GM15510 (cell line): ENCODE results near the gene ZMYND10.

ENCODE experiments used
- POLR2A ChIP-seq: IDR thresholded peaks from 3 replicates; pipeline ENCODE4 v1.6.1; 2011; ENCODE audit warnings: borderline replicate concordance; ENCODE audit not compliant: insufficient read length; ENCODE audit errors: extremely low read depth

The ZMYND10 gene

GRCh38 chr3:50375258-50375931 lies 29.9 kb upstream of the ZMYND10 start:
- no peak for TF ChIP-seq POLR2A

DNA sequence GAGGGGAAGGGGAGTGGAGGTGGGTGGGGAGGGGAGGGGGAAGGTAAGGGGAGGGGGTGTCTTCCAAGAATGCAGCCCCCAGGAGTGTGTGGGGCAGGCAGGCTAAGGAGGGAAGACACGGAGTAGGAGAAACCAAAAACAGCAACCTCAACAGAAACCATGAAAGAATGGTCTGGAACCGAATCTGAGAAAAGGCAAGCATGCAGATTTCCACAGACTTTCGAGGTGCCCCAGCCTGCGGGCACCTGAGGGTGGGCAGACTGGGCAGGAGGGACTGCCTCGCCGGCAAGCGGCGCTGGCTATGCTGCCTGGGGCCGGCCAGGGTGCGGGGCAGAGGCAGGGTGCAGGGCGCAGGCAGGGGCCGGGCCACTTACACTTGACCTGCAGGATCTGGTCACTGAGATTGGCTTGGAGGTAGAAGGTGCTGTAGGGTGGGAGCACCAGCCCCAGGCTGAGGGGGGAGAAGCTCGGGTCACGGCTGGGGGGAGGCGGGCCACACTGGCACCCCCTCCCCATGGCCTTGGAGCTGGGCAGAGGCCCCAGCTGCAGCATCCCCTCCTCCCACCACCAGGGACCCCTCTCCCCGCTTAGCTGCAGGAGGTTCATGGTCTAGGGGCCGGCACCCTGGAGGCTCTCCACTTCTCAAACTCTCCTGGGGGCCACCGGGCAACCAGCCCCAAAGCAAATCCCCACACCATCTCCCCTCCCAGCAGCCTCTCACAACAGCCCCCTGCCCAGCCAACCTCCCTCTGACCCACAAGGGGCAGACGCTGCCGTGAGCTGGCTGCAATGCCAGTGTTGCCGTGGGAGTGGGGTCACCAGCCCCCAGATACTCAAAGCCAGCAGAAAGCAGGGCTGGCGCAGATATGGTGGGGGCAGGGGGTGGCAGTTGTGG lies 29.1 kb upstream of the ZMYND10 start:
- TF ChIP-seq POLR2A = no peak

DNA sequence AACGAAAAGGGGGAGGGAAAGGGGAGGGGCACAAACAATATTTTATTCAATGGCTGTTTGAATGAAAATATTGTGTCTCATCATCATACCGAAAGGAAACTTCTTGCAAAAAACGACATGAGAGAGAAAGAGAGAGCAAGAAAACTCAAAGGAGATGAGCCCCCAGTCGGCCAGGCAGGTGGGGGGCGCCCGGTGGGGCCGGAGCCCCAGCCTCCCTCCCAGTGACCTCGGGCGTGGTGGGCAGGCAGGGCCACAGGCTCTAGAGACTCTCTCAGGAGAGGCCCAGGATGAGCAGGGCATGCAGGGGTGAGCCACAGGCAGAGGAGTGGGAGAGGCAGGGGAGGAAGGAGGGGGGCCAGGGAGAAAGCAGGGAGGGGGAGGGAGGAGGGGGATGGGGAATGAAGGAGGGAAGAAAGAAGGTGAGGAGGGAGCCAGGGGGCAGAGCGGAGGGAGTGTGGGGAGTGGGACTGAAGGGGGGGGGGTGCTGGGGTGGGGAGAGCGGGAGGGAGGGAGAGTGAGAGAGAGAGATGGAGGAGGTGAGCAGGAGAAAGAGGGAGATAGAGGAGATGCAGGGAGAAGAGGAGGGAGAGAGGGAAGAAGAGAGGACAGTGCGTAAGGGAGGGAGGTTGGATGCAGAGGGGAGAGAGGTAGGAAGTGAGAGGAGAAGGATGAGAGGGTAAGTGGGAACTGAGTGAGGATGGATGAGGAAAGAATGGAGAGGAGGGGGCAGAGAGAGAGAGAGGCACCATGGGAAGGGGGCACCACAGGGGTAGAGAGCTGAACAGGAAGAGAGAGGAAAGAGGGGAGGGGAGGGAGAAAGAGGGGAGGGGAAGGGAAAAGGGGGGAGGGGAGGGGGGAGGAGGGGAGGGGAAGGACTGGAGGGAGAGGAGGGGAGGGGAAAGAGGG lies 27.9 kb upstream of the ZMYND10 start:
- TF ChIP-seq POLR2A = no peak

DNA sequence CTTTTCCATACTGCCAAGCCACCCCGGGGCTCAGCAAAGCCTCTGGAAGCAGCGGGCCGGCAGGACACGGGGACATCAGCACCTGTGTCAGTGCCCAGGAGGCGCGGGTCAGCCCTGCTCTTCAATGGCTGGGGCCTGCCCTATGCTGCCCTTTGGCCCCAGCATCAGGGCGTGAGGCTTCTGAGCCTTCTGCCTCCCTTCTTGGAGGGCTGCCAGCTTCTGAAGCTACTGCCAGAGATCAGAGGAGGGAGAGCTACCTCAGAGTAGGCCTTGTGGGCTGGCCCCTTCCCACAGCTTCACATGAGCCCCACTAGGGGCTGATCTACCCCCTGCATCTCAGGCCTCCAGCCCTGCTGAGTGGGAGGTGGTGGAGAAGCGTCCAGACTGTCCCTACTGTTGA lies 26.8 kb upstream of the ZMYND10 start:
- TF ChIP-seq POLR2A = no peak

GRCh38 chr3:50371133-50371685 lies 25.7 kb upstream of the ZMYND10 start:
- TF ChIP-seq POLR2A = no peak

- TF ChIP-seq POLR2A = no peak
Measured at GRCh38 chr3:50370594-50370993, 25.1 kb upstream of the ZMYND10 start.

DNA sequence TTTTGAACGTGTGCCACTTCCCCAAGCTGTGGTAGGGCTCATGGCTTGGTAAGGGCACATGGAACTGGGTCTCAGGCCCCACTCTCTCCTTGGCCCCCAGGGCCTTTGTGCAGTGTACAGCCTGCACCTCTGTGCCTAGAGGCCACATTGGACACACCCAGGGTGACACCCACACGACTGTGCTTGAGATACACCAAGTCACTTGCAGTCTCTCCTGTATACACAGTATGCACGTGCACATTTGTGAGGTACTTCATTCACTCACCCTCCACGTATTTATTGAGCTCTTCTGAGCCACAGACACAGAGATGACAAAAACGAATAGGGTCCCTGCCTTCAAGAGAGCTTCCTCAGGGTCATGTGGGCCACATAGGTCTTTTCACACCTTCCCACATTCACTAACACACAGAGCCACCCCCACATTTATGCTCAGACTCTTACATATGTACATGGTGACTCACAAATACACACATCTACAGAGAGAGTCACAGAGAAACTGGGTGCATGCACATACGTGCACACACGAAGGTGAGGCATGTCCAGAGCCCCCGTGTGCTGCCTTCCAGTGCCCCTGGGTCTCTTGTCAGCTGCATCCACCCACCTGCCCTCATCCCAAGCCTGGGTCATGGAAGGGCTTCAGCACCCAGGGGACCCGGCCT lies 23.6 kb upstream of the ZMYND10 start:
- no peak for TF ChIP-seq POLR2A

DNA sequence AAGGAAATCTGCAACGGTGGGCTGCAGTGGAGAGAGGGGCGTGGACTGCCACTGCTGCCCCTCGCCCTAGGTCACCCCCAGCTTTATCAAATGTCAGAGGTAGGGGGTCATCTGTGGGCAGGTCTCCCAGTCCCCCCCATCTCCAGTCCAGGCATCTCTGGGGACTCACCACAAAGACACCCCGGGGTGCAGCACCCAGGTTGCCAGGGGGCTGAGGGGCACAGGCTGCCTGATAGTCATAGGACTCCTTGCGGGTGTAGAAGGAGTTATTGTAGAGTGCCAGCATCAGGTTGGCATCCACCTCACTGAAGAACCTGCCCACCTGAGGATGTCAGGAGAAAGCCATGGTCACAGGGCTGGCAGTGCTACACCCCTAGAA lies 20.3 kb upstream of the ZMYND10 start:
- no peak for TF ChIP-seq POLR2A

DNA sequence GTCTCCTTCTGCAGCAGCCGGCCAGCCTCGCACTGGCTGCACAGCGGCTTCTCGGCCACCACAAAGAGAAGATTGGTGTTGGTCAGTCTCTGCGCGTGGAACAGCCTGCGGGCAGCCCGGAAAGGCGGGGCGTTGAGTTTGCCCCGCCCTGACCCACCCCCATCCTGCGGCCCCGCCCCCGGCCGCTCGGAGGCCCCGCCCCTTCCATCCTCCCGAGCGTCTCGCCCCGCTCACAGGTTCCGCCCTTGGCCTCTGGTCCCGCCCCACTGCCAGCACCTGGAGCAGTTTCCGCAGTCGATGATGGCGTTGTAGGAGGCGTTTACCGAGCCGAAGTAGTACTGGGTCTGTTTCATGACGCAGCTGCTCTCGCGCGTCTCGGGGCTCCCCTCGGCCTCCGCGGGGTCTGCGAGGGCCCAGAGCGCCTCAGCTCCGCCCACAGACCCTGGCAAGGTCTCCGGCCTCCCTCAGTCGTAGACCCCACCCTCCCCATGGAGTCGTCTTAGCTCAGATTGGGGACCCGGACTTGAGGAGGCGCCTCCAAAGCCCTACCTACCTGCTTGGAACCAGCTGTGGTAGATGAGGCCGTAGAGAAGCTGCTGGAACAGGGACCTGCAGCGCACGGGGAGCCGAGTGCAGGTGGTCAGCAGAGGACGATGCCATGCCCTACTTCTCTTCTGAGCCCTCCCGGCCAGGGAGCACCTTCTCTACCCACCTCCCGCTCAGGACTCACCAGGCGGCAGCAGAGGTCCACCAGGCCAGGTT lies 19.7 kb upstream of the ZMYND10 start:
- peak; percentile 35 for TF ChIP-seq POLR2A

DNA sequence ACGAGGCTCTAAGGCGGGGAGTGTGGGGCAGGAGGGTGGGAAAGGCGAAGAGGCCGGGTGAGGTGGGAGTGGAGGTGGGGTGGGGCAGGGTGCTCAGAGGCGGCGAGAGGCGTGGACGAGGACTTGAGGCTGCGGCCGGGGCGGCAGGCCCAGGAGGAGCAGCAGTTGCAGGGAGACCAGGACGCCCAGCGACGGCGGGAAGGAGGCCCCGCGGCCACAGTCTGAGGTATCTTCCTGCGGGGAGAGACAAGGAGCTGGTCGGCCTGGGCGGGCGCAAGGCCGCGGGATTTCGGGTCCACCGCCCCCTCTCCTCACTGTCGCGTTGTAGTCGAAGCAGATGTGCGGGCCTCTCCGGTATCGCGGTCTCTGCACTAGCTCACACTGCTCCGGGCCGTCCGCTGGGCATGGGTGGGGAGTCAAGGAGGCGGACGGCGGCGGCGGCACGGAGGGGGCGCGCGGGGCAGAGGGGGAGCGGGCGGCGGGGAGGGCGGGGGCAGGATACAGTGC lies 19.1 kb upstream of the ZMYND10 start:
- no peak for TF ChIP-seq POLR2A

DNA sequence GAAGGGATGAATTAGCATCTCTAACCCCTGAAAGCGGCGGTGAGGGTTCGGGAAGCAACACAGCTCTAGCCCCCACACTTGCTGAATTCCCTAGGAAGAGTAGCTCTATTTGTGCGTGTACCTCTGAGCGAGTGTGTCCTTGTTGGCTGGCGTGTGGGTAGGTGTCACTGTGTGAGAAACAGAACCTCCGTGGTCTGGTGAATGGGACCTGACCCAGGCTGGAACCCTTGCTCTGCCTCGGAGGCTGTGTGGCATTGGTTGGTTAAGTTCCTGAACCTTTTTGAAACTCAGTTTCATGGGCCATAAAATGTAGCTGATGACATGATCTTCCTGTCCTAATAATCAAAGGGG lies 14.2 kb upstream of the ZMYND10 start:
- no peak for TF ChIP-seq POLR2A

DNA sequence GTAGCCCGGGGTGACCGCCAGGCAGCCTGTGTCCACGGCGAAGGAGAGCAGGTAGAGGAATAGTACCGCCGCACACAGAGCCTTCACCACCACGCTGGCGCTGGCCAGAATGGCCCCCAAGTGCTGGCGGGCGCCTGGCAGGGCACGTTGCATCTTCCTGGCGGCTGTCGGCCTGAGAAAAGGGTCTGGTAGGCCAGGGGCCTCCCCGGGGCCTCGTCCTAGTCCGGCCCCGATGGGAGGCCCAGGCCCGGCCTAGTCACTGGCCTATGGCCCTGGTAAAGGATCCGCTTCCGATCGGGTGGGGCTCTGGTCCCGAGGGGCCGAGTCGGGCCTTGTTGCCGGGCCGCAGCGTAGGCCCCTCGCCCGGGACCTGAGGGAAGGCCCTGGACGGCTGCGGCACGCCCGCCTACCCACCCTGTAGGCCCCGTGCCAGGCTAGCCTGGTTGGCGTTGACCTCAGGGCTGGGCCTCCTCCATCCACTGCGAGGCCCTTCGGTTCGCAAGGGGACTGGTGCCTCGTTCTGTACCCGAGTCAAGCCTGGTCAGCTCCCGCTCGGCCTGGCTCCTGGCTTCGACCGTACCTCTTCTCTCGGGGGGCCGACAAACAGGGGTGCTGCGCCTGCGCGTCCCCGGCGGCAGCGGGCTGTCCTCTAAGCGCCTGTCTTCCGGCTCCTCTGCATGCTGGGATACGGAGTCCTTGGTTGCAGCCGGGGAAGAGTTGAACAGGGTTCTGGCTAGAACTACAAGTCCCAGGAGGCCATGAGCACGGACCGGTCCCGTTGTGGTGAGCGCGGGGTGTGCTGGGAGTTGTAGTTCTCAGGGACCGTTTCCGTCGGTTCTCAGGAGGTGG lies 13.6 kb upstream of the ZMYND10 start, which contains the start of gene TMEM115:
TMEM115 (minus strand) TSS at position 611 of the 849 bp plus-strand sequence; CDS start at position 153, 458 bp downstream.
- TF ChIP-seq POLR2A = peak; percentile 74
